Nephron (organoid): ENCODE results near the gene IL18.

Experiments
- H3K27ac Mint-ChIP-seq, 3 experiments: 2 replicates each; pipeline ENCODE4 v1.8.0; 2020; ENCODE audit warnings: mixed read lengths in 3 of 3, mild to moderate bottlenecking in 2 of 3, moderate library complexity in 1 of 3
- H3K27me3 Mint-ChIP-seq: 2 replicates; pipeline ENCODE4 v1.8.0; 2021; ENCODE audit warnings: low read depth, mild to moderate bottlenecking, moderate library complexity, mixed read lengths
- H3K36me3 Mint-ChIP-seq: 2 replicates; pipeline ENCODE4 v1.8.0; 2020; ENCODE audit warnings: low read depth, mixed read lengths
- H3K4me1 Mint-ChIP-seq: 2 replicates; pipeline ENCODE4 v1.8.0; 2020; ENCODE audit warnings: mixed read lengths
- H3K4me3 Mint-ChIP-seq, 3 experiments: 2 replicates each; pipeline ENCODE4 v1.8.0; 2020; ENCODE audit warnings: mild to moderate bottlenecking in 3 of 3, mixed read lengths in 3 of 3, moderate library complexity in 2 of 3
- H3K9me3 Mint-ChIP-seq: 2 replicates; pipeline ENCODE4 v1.8.0; 2020; ENCODE audit warnings: mixed read lengths
- CTCF ChIP-seq, 3 experiments: fragments of 200-600 bp; sonication (generic); IDR thresholded peaks; one replicate each; pipeline ENCODE4 v1.5.0; 2021; ENCODE audit warnings: antibody characterized with exemption in 3 of 3; ENCODE audit not compliant: unreplicated experiment in 3 of 3

IL18 gene

GRCh38 chr11:112121981-112122615, 41.8 kb downstream of the IL18 start:
- TF ChIP-seq CTCF (IDR thresholded peaks at IDR 0.05; ENCODE audit: unreplicated experiment in 3 of 3) = no peak
- Mint-ChIP-seq H3K4me3 (no peak overlapping the region), H3K27me3 (peaks cover 1% of the 10 kb centered on the region)

GRCh38 chr11:112118176-112118575, 45.7 kb downstream of the IL18 start:
- Mint-ChIP-seq H3K27me3 (no peaks in the 10 kb centered on the region), H3K4me3 (no peak overlapping the region), H3K27ac (no peak overlapping the region), H3K36me3 (no peaks in the 10 kb centered on the region), H3K9me3 (no peaks in the 10 kb centered on the region), H3K4me1 (no peaks in the 10 kb centered on the region)
- no peak for TF ChIP-seq CTCF (IDR thresholded peaks at IDR 0.05; ENCODE audit: unreplicated experiment in 3 of 3)

More at GRCh38 chr11:112121981-112122615, 41.8 kb downstream of the IL18 start:
- Mint-ChIP-seq H3K4me1 (no peaks in the 10 kb centered on the region), H3K36me3 (no peaks in the 10 kb centered on the region), H3K9me3 (no peaks in the 10 kb centered on the region), H3K27ac (no peak overlapping the region)

- H3K27me3 Mint-ChIP-seq = no peaks in the 10 kb centered on the region
- TF ChIP-seq CTCF (IDR thresholded peaks at IDR 0.05; ENCODE audit: unreplicated experiment in 3 of 3) = no peak
- H3K36me3 Mint-ChIP-seq = no peaks in the 10 kb centered on the region
- H3K4me3 Mint-ChIP-seq = no peak overlapping the region
- H3K9me3 Mint-ChIP-seq = no peaks in the 10 kb centered on the region
- H3K27ac Mint-ChIP-seq = no peak overlapping the region
- no peaks in the 10 kb centered on the region for H3K4me1 Mint-ChIP-seq
Measured at GRCh38 chr11:112115386-112115785, 48.5 kb downstream of the IL18 start.

GRCh38 chr11:112114460-112114859, 49.4 kb downstream of the IL18 start:
- H3K36me3 Mint-ChIP-seq = no peaks in the 10 kb centered on the region
- H3K4me1 Mint-ChIP-seq = no peaks in the 10 kb centered on the region
- H3K27ac Mint-ChIP-seq = no peak overlapping the region
- no peaks in the 10 kb centered on the region for H3K9me3 Mint-ChIP-seq
- no peaks in the 10 kb centered on the region for H3K27me3 Mint-ChIP-seq
- TF ChIP-seq CTCF (IDR thresholded peaks at IDR 0.05; ENCODE audit: unreplicated experiment in 3 of 3) = no peak
- no peak overlapping the region for H3K4me3 Mint-ChIP-seq

GRCh38 chr11:112113539-112114457, 50.1 kb downstream of the IL18 start:
- Mint-ChIP-seq H3K27me3 (no peaks in the 10 kb centered on the region), H3K9me3 (no peaks in the 10 kb centered on the region)
- peak; percentile 66 to 73 (median 68) for TF ChIP-seq CTCF (IDR thresholded peaks at IDR 0.05; ENCODE audit: unreplicated experiment in 3 of 3)

More at GRCh38 chr11:112113539-112114457, 50.1 kb downstream of the IL18 start:
- Mint-ChIP-seq H3K27ac (no peak overlapping the region), H3K4me1 (no peaks in the 10 kb centered on the region), H3K36me3 (no peaks in the 10 kb centered on the region), H3K4me3 (no peak overlapping the region)
